Sigmoid colon (tissue), 4 donors: ENCODE measurements around the gene SEMA4C.

Experiments used
- CTCF ChIP-seq, 4 experiments: fragments of 450-650 bp in 3 of 4; fragments of 200-600 bp in 1 of 4; IDR thresholded peaks; one replicate each; pipeline ENCODE4 v1.5.1; 2016 to 2019; ENCODE audit warnings: antibody characterized with exemption in 4 of 4, mild to moderate bottlenecking in 3 of 4, moderate library complexity in 2 of 4
- POLR2A ChIP-seq, 2 donors: fragments of 450-650 bp; IDR thresholded peaks; one replicate each; pipeline ENCODE4 v1.6.1; 2016; ENCODE audit warnings: antibody characterized with exemption in 2 of 2, mild to moderate bottlenecking in 2 of 2, moderate library complexity in 2 of 2
- POLR2AphosphoS5 ChIP-seq, 4 donors: sonication (generic); formaldehyde crosslinking; IDR thresholded peaks; one replicate each; pipeline ENCODE4 v1.6.1; 2017; ENCODE audit warnings: antibody characterized with exemption in 4 of 4

DNA sequence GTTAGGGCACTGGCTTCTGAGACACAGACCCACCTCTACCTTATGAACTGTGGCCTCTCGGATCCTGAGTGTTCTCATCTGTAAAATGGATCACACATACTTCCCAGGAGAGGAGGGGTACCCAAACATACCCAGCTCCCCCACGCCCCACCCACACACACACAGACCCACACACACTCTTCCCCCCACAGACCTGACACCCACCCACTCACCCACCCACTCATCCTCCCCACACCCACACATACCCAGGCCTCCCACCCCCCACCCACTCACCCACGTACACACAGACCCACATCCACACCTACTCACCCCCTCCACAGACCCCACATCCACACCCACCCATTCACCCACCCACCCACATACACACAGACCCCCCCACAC lies 24.3 kb upstream of the SEMA4C start:
- no peak for TF ChIP-seq POLR2A (IDR thresholded peaks at IDR 0.05)
- no peak for TF ChIP-seq POLR2AphosphoS5 (IDR thresholded peaks at IDR 0.05)
- no peak for TF ChIP-seq CTCF (IDR thresholded peaks at IDR 0.05)
